HG03432 (cell line): ENCODE data around the gene CMPK1.
A peak's percentile ranks its signal among the peaks of the same experiment; 100 is the strongest.
"Not testable (repeated sequence)": the region's sequence is repeated elsewhere in the genome, so short reads cannot be mapped to it uniquely, and the experiment has no call there.

ENCODE experiments used
- ATAC-seq: cut with Tn5 transposase; IDR thresholded peaks from one replicate; pipeline ENCODE4 v1.9.1; 2021; ENCODE audit warnings: mild to moderate bottlenecking, moderate library complexity; ENCODE audit not compliant: unreplicated experiment

The CMPK1 gene

DNA sequence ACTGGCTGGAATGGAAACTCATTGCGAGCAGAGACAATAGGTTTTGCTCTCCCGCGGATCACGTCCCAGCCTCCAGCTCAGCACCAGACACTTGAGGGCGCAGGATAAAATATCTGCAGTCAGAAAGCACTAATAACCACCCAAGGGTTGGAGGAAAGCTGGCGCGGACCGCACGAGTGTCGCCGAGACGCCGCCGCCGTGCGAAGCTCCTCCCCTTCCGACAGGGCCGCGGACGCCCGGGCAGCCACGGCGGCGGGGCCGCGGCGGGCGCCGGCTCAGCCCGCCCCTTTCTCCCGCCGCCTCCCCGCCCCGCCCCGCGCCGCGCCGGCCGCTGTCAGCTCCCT is at the start of gene CMPK1:
Gene CMPK1, plus strand, starts transcription at position 213 of the 344 bp plus-strand sequence. CDS start 156 bp downstream, outside the sequence.
- peak; percentile 80 for ATAC-seq

GRCh38 chr1:47288116-47288515 is 45.5 kb upstream of the CMPK1 start:
- not testable (repeated sequence) for ATAC-seq

GRCh38 chr1:47294863-47295262 is 38.7 kb upstream of the CMPK1 start:
- not testable (repeated sequence) for ATAC-seq

- ATAC-seq, result no peak
Measured at GRCh38 chr1:47295579-47295978, 38.0 kb upstream of the CMPK1 start.

DNA sequence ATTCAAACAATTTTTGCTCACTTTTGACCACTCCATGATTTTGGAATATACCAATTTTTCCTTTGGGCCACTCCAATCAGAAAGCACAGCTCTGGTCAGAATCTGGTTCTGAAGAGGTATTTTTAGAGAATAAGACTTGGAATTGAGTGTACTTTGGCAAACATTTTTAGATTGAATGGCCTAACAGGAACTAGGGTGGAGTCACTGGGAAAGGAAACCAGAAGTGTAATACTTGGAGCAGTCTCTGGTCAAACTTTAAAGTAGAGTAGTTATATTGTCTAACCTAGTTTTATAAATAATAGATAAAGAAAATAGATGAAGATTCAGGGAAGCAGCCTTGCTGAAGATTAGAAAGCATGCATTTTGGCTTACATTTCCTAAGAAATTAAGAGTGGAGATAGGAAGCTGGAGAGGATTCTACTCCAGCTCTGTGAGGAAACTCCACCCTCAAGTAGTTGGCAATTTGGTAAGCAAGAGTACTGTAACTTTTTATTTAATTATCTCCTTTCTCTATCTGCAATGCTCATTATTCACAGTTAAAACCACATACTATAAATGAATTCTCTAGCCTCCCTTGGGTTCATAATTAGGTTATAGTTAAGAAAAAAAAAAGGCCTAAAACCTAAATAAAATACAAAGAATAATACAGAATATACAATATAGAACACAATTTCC is 35.4 kb upstream of the CMPK1 start:
- no peak for ATAC-seq

- ATAC-seq, result no peak
Measured at GRCh38 chr1:47302472-47302871, 31.1 kb upstream of the CMPK1 start.

DNA sequence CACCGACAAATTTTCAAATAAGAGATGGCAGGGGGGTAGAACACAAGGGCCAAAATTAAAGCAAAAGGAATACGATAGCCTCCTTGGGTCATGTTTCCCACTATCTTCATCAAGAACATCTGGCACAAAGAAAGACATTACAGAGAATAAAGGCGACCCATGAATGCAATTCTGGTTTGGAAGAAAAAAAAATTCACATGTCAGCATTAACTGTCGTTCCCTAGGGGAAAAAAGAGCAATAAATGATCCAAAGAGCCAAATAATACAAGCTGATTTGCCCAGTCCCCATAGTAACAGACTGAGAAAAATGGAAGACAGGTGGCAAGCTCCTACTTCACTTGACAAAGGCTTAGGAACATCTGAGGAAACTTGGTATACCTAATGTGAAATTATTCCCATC is 24.2 kb upstream of the CMPK1 start:
- no peak for ATAC-seq

GRCh38 chr1:47313915-47314664 is 19.5 kb upstream of the CMPK1 start, which contains the start of gene STIL:
Gene STIL, minus strand, starts transcription at chr1:47314147. Its CDS starts 3,828 bp downstream, at chr1:47310319.
- peak; percentile 98 for ATAC-seq

GRCh38 chr1:47317841-47318240 is 15.7 kb upstream of the CMPK1 start:
- no peak for ATAC-seq

GRCh38 chr1:47319968-47320367 is 13.6 kb upstream of the CMPK1 start:
- ATAC-seq, result not testable (repeated sequence)

DNA sequence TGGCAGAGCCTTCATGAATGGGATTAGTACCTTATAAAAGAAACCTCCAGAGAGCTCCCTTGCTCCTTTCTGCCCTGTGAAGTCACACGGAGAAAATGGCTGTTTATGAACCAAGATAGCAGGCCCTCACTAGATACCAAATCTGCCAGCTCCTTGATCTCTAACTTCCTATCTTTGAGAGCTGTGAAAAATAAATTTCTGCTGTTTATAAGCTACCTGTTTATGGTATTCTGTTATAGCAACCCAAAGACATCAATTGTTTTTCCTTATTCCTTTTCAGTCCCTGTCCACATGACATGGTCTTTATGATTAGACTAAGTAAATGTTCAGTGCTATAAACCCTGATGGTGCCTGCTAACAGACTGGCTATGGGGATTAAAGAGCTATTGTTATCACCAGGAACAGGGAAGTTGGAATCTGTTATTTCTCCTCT is 10.0 kb upstream of the CMPK1 start:
- no peak for ATAC-seq

GRCh38 chr1:47324682-47325081 is 8.9 kb upstream of the CMPK1 start:
- ATAC-seq, result no peak

GRCh38 chr1:47325528-47325927 is 8.1 kb upstream of the CMPK1 start:
- ATAC-seq, result no peak

DNA sequence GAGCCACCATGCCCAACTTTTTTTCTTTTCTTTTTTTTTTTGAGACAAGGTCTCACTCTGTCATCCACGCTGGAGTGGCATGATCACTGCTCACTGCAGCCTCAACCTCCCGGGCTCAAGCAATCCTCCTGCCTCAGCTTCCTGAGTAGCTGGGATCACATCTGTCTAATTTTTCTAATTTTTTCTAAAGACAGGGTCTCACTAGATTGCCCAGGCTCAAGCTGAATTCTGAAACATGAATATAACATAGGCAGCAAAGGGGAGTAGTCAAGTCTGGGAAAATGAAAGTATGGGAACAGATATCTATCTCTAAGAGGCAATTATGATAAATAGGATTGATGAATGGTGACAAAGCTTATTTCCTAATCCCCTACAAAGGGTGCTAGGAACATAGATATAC is 7.3 kb upstream of the CMPK1 start:
- ATAC-seq, result no peak

- no peak for ATAC-seq
Measured at GRCh38 chr1:47328992-47329391, 4.6 kb upstream of the CMPK1 start.

DNA sequence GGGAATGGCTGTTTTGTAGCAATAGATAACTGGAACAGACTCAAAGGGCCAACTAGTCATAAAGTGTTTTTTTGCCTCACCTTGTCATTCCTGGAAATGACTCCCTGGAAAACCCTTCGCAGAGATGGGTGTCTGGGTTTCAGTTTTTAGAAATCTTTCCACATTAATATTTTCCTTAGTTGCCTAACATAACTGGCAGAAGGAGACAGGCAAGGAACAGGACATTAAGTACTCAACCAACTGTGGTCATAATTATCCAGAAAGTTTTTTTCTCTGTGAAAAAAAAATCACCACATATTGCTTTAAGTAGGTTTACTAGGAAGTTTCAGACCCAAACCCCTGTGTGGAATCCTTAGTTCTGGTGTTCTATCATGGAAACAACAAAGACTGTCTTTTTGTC is 3.4 kb upstream of the CMPK1 start:
- no peak for ATAC-seq

DNA sequence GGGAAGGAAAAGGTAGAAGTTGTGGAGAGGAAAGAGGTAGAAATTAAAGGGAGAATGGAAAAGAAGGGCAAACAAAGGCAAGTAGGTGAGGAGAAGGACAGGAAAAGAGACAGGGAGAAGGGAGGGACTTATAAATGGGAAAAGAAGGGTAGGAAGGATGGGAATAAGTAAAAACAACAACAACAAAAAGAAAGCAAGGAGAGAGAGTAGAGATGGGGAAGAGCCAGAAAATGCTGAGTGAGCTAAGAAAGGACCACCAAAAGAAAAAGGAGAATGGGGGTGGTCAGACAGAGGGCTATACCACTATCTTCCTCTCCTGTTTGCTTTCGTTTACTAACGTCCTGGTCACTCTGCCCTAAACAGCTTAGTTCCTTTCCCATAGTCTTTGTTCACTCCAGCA is 1.7 kb upstream of the CMPK1 start:
- no peak for ATAC-seq

DNA sequence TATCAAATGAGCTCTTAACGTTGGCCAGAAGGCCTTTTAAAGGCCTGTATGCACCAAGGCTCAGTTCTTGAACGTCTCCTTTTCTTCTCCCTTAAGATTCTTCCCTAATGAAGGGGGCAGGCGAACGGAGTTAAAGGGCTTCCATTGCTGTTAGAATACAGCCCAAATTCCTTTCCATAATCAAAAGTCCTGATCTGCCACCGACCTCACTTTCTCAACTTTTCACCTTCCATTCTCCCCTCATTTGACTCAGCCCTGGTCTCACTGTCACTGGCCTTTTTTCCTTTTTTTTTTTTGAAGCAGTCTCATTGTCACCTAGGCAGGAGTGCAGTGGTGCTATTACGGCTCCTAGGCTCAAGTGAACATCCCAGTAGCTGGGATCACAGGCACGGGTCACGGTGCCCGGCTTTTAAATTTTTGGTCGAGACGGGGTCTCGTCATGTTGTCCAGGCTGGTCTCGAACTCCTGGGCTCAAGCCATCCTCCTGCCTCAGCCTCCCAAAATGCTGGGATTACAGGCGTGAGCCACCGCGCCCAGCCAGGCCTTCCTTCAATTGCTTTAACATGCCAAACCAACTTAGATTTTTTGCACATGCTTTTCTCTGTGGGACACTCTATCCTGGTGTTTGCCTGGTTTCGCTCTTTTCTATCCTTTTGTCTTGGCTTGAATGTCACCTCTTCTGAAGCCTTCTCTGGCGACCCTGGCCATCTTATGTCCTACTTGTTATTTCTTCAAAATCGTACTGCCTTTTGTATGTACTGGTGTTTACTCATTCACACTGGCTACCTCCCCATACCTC is 612 bp upstream of the CMPK1 start:
- ATAC-seq, result no peak

GRCh38 chr1:47333922-47334764 is 553 bp downstream of the CMPK1 start:
- peak; percentile 91 for ATAC-seq

GRCh38 chr1:47334765-47335435 is 1.3 kb downstream of the CMPK1 start:
- ATAC-seq, result no peak
